Activated CD4-positive, alpha-beta T cell treated with anti-CD3 and anti-CD28 coated beads, Interleukin-2, Interleukin-6, amounts not matched to agents 100 ng/mL and 50 ng/mL, durations not matched to agents 16 hours and 8 hours (primary cell): ENCODE results near the gene KRT10.
"Not testable (repeated sequence)": the region's sequence is repeated elsewhere in the genome, so short reads cannot be mapped to it uniquely, and the experiment has no call there.

Source experiments
- DNase-seq: peaks from one replicate; pipeline ENCODE4 v3.0.0-alpha.2; 2020

The KRT10 gene

DNA sequence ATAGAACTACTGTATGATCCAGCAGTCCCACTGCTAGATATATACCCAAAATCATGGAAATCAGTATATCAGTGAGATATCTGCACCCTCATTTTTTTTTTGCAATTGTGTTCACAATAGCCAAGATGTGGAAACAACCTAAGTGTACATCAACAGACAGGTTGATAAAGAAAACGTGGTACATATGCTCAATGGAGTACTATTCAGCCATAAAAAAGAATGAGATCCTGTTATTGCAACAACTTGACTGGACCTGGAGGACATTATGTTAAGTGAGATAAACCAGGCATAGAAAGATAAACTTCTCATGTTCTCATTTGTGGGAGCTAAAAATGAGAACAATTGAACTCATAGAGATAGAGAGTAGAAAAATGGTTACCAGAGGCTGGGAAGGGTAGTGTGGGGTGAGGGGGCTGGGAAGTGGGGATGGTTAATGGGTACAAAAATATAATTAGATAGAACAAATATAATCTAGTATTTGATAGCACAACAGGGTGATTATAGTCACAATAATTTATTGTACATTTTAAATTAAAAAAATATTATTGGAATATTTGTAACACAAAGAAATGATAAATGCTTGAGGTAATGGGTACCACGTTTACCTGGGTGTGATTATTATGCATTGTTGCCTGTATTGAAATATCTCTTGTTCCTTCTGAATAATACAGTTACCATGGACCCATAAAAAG, 7.8 kb upstream of the KRT10 start:
- no peak for DNase-seq

DNA sequence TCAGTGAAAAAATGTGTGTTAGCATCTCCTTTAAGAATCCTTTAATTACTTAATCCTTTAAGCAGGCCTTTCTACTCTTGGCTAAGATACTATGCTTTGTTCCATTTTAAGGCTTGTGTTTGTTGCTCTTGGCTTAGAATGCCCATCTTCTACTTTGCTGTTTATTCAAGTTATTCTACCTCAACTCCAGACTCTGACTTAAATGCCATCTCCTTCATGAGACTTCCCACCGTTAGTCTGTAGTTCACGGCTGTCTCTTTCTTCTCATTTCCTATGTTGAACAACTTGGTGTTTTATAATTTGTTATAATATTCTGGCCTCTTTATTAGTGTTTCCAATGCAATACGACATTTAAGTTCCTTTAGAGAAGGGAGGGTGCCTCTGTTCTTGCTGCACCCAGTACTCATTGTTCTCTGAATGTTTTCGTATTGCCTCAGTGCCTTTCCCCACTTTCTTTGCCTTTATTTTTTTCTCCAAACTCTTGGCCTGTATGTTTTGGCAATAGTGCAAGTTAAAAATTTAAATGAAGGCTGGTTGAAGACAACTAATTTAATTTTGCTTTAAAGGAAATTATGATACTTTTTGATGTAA, 6.1 kb upstream of the KRT10 start:
- DNase-seq: no peak

DNA sequence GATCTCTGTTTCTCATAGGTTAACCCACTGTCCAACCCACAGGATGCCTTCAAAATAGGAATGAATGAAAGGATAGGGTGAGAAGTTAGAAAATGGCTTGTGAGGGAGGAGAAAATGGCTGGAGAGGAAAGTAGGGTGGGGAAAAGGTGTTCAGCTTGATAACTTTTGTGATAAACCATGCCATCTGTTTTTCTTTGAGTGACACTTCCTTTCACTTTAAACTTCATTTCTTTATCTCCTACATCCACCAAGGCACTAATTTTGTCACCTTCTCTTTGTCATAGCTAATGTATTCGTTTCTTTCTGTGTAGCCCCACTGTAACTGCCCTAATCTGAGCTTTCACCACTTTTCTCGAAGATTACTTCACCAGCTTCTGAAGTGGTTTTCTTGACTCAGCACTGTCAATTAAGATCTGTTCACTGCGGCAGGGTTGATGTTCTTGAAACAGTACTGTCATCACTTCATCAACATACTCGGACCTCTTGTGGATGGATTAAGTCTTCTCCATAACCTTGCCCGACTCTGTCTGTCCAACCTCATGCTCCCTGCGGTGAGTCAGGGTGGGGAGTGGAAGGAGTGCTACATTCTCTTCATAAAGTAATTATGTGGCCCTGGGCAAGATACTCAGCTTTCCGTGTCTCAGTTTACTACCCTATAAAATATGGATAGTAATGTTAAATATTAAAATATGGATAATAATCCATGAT, 5.5 kb upstream of the KRT10 start:
- DNase-seq: peak; percentile 25

DNA sequence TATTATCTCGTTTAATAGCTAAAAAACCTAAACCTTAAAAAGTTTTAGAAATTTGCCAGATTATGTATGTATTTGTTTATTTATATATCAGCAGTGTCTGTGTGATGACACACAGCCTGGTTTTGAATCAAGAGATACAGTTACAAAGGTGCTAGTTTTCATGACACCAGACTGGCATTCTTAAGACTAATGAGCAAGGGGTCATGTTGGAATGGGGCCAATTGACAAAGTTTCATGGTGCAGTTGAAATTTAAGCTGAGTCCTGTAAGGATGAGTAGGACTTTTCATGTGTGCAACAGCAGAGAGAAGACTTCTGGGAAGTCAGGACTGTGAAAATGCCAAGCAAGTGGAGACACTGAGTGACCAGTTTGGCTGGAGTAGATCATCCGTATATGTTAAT, 3.2 kb upstream of the KRT10 start:
- DNase-seq: no peak

DNA sequence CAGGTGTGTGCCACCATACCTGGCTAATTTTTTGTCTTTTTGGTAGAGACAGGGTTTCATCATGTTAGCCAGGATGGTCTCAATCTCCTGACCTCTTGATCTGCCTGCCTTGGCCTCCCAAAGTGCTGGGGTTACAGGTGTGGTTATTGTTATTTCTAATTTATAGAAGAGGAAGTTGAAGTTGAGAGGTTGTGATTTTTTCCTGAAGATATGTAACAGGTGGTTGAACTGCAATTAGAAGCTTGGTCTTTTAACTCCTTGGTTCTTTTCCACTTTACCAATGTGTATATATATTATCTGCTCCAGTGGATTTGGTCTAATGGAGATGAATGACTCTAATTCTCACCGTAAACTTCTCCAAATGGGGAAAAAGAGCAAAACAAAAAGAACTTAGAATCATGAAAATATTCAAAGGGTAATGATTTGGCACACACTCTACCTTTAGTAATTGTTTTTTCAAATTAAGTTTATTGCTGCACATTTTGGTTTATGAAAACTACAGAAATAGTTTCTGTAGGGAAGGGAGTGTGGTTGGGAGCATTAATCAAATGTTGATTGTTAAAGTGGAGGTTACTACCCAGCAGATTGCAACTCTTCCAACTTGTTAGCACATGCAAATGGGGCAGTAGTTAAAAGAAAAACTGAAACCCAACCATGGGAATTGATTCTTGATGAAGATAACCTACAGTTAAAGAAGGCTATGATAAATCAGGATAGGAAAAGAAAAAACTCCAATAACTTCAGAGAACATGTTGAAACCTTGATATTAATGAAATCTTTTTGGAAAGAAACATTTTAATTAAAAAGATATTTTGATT, 1.8 kb upstream of the KRT10 start:
- DNase-seq: no peak

DNA sequence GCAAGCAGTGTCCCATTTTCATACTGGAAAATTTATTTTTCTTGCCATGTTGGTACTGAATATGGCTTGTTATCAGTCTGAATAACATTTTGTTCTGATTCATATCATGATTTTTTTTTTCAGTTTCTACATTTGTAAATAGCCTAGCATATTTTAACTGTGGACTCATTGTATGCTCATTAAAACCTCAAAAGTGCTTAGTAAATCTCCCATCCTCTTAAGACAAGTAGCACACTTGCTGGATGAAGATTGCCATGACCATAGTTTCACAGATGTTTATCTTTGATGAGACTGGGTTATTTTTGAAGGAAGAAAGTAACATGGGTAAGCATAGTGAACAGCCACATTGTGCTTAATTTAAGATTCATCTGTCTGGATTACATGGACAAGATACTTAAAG, 878 bp downstream of the KRT10 start:
- DNase-seq: no peak

DNA sequence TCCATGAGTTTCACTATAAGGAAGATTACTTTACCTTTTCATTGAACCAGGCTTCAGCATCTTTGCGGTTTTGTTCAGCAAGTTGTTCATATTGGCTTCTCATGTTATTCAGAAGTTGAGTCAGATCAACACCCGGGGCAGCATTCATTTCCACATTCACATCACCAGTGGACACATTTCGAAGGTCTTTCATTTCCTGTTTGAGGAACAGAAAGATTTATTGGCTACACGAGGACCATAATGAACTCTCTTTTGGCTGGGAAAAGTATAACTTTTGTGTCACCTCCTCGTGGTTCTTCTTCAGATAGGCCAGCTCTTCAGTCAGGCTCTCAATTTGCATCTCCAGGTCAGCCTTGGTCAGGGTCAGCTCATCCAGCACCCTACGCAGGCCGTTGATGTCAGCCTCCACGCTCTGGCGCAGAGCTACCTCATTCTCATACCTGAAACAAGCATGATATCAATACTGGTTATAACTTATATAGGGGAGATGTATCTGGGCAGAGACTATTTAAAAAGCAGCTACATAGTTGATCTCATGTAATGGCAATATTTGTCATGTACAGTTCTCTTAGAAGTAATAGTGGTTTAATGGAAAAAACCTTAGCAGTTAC, 2.1 kb downstream of the KRT10 start:
- DNase-seq: peak; percentile 61

DNA sequence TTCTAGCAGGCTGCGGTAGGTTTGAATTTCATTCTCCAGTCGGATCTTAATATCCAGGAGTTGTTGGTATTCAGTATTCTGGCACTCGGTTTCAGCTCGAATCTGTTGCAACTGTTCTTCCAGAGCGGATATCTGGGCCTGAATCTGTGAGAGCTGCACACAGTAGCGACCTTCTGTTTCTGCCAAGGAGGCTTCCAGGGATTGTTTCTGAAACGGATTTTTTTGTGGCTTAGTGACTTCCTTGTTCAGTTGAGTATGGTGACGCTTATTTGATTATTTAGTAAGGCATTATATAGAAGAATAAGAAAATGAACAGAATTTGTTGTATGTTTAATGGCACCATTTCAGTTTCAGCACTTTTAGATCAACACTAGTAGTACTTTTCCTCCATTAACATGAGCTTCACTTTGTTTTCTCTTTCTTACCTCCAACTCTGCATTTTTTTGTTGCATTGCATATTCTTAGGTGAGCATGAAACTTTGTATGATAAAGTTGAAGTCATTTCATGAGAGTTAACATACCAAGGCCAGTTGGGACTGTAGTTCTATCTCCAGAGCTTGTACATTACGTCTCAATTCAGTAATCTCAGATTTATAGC, 2.8 kb downstream of the KRT10 start:
- DNase-seq: no peak

DNA sequence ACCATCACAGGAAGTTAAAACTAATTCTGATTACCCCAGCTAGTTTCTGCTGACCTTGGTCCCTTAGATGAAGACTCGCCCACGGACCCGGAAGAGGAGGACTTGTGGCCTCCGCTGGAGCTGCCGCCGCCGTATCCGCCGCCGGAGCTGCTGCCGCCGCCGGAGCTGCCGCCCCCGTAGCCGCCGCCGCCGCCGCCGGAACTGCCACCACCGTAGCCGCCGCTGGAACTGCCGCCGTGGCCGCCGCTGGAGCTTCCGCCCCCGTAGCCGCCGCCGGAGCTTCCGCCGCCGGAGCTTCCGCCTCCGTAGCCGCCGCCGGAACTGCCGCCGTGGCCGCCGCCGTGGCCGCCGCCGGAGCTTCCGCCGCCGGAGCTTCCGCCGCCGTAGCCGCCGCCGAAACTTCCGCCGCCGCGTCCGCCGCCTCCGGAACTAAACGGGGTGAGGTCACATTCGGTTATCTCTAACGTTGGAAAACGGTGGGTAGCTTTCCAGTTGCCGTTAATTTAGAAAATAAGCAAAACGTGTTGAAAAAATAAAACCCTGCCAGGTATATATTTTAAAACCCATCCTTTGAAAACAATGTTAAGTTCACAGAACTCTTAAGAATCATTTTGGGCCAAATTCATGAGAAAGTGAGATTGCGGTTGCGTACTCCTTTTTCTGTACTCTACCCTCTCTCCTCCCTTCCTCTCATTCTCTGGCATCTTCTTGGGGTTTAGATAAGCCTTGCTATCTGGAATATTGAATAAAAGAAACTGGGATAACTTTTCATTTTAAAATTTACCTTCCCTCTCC, 3.5 kb downstream of the KRT10 start:
- peak; percentile 88 for DNase-seq

DNA sequence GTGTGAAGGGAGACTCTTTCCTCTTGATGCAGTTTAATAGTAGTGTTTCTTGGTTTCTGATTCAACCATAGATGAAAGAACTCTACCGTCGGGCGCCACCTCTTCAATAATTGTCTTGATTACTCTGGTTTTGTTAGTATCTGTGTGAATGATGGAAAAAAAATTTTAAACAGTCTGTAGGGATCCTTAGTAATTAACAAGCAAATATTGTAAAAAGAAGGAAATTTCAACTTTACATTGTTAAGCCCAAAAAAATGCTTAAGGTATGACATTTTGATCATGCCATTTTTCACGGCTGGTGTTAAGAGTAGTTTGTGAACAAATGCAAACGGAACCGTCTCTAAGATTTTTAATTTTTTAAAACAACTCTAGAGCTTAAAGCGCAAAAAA, 4.1 kb downstream of the KRT10 start:
- no peak for DNase-seq

DNA sequence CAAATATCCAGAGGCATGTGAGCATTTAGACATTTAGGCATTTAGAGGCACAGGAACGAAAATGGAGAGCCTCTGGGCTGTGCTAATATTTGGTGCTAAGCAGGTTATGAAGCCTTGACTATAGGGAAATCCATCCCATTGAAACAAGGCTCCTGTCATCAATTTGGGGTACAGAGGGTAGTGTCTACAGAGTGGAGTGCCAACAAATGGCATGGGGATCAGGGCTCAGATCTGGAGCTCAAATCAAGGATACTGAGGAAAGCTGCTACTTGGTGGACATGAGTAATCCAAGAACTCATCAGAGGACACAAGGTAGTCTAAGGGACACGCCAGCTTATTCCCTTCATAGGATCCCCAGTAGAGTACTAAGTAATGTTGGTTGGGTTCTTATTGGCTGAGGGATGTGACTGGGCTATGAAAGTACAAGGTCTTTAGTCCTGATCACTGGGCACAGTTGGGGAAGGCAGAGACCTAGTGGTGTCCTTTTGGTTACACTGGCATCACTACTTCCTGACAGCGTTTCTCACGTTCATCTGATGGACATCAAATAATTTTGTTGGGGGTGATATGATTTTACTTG, 5.2 kb downstream of the KRT10 start:
- no peak for DNase-seq

DNA sequence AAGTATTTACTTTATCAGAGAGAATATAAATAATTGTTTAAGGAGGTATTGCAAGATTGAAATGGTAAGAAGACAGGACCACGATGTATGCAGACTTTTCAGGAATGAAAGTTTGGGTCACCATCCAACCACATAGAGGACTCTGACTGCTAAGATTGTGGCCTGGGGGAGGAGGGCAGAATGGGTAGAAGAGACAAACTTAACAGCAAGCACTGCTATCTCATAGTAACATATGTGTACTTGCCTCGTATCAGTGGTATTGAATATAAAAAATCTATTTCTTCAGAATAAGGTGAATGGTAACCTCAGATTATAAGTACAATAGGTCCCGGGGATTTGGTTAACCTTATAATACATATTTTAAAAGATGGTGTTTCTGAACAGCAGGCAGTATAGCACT, 5.8 kb downstream of the KRT10 start:
- no peak for DNase-seq

DNA sequence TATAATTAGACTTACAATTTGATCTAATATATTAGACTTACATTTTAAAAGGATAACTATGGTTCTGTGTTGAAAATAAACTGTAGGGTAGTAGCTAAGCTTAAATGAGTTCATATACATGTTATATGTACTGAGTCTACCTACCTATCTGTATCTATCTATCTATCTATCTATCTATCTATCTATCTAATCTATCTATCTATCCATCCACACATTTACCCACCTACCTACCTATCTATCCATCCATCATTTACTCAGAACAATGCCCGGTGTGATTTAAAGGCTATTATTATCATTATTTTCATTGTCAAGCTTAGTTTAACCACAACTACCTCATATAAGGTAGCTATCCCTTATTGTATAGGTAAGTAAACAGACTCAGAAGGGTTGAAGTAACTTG, 7.0 kb downstream of the KRT10 start:
- no peak for DNase-seq

DNA sequence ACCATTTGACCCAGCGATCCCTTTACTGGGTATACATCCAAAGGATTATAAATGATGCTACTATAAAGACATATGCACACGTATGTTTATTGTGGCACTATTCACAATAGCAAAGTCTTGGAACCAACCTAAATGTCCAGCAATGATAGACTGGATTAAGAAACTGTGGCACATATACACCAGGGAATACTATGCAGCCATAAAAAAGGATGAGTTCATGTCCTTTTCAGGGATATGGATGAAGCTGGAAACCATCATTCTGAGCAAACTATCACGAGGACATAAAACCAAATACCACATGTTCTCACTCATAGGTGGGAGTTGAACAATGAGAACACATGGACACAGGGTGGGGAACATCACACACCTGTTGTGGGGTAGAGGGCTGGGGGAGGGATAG, 7.8 kb downstream of the KRT10 start:
- DNase-seq: not testable (repeated sequence)

DNA sequence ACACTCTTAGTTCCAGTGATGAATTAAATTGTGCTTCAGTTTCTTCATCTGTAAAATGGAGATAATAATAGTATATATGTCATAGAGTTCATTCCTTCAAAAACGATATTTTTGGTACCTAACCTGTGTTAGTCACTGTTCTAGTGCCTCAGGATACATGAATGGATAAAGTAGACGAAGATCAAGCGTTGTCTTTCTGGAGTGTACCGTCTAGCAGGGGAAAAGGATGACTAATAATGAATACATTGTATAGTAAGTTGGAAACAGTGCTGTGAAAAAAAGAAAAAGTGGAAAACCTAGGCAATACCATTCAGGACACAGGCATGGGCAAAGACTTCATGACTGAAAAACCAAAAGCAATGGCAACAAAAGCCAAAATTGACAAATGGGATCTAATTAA, 8.6 kb downstream of the KRT10 start:
- no peak for DNase-seq

DNA sequence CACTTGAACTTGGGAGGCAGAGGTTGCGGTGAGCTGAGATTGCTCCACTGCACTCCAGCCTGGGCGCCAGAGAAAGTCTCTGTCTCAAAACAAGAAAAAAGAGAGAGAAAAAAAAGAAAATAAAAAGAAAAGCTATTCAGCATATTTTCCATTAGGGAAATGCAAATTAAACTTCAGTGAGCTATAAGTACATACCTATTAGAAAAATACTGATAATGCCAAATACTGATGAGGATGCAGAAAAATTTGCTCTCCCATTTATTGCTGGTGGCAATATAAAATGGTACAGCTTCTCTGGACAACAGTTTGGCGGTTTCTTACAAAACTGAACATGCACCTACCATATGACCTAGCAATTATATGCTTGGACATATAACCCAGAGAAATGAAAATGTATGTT, 9.8 kb downstream of the KRT10 start:
- DNase-seq: no peak

DNA sequence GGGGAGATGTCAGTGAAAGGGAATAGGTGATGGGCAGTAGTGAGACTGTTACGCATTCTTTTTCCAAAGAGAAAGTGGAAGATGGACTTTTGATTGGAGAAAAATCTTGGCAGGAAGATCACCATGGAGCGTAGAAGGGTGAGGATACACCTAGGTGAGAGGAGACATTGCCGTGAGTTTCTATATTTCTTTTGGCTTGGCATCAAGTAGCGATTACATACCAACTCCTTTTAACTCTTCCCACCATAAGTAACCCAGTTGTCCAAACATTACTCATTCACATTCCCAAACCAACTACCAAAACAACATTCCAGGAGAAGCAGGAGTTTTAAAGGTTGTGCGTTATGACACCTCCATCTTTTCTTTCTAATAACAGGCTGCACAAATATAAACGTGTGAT, 11.9 kb downstream of the KRT10 start:
- no peak for DNase-seq

DNA sequence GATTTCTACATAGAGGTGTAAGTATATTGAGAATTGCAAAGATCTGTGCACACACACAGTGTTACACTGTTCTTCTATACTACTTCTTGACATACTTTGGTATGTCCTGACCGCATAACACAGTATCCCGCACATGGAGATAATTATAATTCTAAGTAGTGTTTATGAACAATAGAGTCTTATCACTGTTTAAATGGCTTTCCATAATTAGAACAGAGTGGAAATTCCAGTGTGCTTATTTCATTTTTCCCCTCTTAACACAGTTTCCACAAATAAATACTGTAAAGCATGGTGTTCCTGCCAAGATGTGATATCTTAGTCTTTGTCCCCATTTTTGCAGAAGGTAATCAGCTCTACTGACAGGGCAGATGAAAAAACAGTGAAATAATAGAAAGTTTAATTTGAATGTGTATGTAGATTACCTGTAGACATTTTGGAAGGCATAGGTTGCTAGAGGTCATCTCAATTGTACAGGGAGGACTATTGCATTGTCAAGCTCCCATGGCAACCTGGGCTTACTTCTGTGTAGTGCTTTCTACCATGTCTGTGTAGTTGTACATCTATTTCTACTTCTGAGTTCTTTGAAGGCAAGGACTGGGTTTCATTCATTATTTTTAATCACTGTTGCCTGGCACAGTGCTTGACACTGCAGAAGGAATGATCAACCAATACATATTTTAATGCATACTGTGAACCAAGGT, 12.5 kb downstream of the KRT10 start:
- no peak for DNase-seq

DNA sequence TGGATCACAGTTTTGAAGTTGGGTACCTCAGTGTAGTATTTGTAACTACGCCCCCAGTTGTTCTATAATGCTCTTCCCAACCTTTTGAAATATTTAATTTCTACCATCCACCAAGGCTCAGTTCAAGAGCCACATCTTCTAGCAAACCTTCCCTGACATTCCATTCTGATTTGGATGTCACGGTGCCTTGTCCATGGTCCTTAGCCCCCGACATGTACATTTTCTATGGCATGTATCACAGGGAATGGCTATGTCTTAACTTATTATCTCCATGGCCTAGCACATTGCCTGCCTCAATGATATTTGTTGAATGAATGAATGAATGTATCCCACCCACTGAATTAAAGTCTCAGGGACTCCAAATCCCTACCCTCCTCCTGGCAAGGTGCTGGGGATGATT, 16.3 kb downstream of the KRT10 start:
- no peak for DNase-seq

DNA sequence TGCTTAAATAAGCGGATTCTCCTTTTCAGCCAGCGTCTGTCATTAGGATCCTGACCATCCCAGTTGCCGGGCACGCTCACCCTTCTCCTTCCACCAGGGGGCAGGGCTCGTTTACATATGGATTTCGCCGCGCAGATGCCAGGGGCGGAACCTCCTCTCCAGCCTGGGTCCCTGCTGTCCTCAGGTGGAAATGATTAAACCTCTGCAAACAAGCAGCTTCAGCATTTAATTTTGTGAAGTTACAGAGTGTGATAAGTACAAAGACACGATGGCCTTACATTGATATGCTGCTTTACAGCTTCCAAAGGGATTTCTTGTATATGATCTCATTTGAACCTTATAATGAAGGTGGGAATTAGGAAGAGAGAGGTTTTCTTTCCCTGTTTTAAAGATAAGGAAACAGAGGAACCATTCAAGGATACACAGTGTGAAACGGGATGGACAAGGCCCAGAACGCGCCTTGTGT, 18.8 kb downstream of the KRT10 start:
- DNase-seq: peak; percentile 81

DNA sequence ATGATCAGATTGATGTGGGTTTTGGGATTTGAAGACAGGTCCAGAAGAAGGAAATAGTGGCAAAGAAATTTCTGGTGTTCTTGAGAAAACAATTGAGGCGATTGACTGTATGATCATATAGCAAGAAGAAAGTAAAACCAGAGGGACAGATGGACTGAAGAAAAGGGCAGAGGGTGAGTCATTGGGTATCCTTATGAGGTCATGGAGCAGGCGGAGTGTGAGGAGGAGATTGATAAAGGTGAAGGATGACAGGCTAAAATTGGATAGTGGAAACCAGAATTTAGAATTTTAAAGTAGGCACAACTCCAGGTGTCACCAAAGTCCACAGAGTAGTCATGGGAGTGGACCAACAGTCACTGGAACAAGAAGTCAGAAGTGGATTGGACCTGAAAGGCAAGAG, 21.3 kb downstream of the KRT10 start:
- DNase-seq: no peak
